ENCODE measurements around the gene NUDT22.

DNA sequence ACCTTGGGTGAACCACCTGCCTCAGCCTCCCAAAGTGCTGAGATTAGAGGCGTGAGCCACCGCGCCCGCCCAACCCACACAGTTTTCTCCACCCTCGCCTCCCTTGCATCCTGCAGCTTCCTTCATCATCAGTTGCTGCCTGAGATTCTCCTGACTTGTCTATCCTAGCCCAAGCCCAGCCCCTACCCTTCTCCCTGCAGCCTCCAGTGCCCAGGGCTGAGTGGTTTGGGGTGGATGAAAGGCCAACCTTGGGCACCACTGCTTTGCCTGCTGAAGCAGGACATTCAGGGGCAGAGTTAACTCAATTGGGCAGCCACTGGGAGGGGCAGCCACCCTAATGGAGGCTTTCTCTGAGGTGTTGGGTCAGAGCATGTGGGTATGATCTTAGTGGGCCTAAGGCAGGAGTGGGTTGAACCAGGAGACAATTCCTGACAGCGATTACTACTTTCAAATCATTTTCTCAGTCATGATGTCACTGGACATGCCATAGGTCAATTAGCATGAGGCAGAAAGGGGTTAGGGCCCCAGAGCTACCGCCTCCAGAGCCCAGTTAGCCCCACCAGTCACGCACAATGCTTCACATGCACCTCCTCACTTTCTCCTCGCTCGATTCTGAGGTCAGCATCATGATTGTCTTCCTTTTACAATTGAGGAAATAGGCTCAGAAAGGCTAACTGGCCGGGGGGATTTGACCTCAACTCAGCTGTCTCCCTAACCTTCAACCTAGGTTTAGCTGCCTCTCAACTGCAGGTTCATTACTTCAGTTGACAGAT lies 13.8 kb downstream of the NUDT22 start:
- TF ChIP-seq, protein P1, sequence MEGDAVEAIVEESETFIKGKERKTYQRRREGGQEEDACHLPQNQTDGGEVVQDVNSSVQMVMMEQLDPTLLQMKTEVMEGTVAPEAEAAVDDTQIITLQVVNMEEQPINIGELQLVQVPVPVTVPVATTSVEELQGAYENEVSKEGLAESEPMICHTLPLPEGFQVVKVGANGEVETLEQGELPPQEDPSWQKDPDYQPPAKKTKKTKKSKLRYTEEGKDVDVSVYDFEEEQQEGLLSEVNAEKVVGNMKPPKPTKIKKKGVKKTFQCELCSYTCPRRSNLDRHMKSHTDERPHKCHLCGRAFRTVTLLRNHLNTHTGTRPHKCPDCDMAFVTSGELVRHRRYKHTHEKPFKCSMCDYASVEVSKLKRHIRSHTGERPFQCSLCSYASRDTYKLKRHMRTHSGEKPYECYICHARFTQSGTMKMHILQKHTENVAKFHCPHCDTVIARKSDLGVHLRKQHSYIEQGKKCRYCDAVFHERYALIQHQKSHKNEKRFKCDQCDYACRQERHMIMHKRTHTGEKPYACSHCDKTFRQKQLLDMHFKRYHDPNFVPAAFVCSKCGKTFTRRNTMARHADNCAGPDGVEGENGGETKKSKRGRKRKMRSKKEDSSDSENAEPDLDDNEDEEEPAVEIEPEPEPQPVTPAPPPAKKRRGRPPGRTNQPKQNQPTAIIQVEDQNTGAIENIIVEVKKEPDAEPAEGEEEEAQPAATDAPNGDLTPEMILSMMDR (IDR thresholded peaks at IDR 0.05), result no peak
- no peak for TF ChIP-seq RFX5 (IDR thresholded peaks at IDR 0.05)
- TF ChIP-seq POLR2A (IDR thresholded peaks at IDR 0.05; ENCODE audit: low read length), result no peak
- no peak for TF ChIP-seq JUN (IDR thresholded peaks at IDR 0.05)
